ENCODE data around the gene ZBTB45.

The ZBTB45 gene

GRCh38 chr19:58480481-58480830 lies 39.2 kb downstream of the ZBTB45 start:
- no peak for DNase-seq (ENCODE audit: low read depth)
- no peak overlapping the region for H3K4me3 ChIP-seq (ENCODE audit: low read length)
- TF ChIP-seq, protein P1, sequence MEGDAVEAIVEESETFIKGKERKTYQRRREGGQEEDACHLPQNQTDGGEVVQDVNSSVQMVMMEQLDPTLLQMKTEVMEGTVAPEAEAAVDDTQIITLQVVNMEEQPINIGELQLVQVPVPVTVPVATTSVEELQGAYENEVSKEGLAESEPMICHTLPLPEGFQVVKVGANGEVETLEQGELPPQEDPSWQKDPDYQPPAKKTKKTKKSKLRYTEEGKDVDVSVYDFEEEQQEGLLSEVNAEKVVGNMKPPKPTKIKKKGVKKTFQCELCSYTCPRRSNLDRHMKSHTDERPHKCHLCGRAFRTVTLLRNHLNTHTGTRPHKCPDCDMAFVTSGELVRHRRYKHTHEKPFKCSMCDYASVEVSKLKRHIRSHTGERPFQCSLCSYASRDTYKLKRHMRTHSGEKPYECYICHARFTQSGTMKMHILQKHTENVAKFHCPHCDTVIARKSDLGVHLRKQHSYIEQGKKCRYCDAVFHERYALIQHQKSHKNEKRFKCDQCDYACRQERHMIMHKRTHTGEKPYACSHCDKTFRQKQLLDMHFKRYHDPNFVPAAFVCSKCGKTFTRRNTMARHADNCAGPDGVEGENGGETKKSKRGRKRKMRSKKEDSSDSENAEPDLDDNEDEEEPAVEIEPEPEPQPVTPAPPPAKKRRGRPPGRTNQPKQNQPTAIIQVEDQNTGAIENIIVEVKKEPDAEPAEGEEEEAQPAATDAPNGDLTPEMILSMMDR (conservative IDR thresholded peaks at IDR 0.05; ENCODE audit: low read depth, low read length) = no peak

GRCh38 chr19:58479736-58480480 lies 39.7 kb downstream of the ZBTB45 start:
- no peak overlapping the region for H3K4me3 ChIP-seq (ENCODE audit: low read length)
- TF ChIP-seq, protein P1 (conservative IDR thresholded peaks at IDR 0.05; ENCODE audit: low read depth, low read length) = no peak
- DNase-seq (ENCODE audit: low read depth) = no peak

- no peak overlapping the region for H3K4me3 ChIP-seq (ENCODE audit: low read length)
- TF ChIP-seq, protein P1 (conservative IDR thresholded peaks at IDR 0.05; ENCODE audit: low read depth, low read length) = no peak
- no peak for DNase-seq (ENCODE audit: low read depth)
Observed at GRCh38 chr19:58479303-58479702, 40.3 kb downstream of the ZBTB45 start.

GRCh38 chr19:58477871-58478270 lies 41.7 kb downstream of the ZBTB45 start:
- TF ChIP-seq, protein P1 (conservative IDR thresholded peaks at IDR 0.05; ENCODE audit: low read depth, low read length) = no peak
- H3K4me3 ChIP-seq (ENCODE audit: low read length) = no peak overlapping the region
- no peak for DNase-seq (ENCODE audit: low read depth)

- TF ChIP-seq, protein P1 (conservative IDR thresholded peaks at IDR 0.05; ENCODE audit: low read depth, low read length) = no peak
- no peak overlapping the region for H3K4me3 ChIP-seq (ENCODE audit: low read length)
- DNase-seq (ENCODE audit: low read depth) = no peak
Observed at GRCh38 chr19:58477130-58477529, 42.5 kb downstream of the ZBTB45 start.

DNA sequence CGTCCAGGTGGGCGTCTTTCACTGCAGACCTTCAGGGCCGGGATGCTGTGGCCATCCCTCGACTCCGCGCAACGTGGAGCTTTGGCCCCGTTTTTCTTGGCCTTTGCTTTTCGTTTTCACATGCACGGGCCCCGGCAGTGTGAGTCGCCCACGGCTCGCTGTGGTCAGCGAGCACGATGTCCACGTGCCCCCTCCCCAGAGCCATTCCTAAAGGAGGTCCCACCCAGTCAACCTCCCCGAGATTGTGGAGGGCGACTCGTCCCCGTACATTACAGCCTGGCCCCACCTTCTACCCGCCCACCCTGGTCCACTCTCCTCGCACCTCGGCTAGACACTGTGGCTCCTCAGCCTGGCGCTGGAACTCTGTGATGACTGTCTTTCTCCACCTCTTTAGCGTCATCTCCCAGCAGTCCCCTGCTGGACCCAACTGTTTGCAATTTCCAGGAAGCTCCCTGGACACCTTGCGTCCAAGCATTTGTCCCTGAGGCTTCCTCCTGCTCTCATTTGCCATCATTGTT lies 43.1 kb downstream of the ZBTB45 start:
- H3K4me3 ChIP-seq (ENCODE audit: low read length) = peak overlapping the region; percentile 80
- TF ChIP-seq, protein P1 (conservative IDR thresholded peaks at IDR 0.05; ENCODE audit: low read depth, low read length) = no peak
- no peak for DNase-seq (ENCODE audit: low read depth)

Data from retinal pigment epithelial cell (primary cell).